Body of pancreas (tissue), 4 donors: ENCODE data around the gene RHOBTB1. TPM values are rescaled to one million over a fixed set of nuclear protein-coding genes. Genes with fewer than 3 reads are reported as not detected.
"Not testable (repeated sequence)": the region's sequence is repeated elsewhere in the genome, so short reads cannot be mapped to it uniquely, and the experiment has no call there.

Source experiments
- ATAC-seq: fragments of 150-250 bp; one replicate; pipeline ENCODE4 v1.9.1; 2016
- DNase-seq, 4 donors: peaks; one replicate each; pipeline ENCODE4 v3.0.0-alpha.2; 2019
- H3K27ac ChIP-seq, 4 donors: fragments of 200-600 bp; sonication (generic); 1 replicate in 3 of 4; 2 replicates in 1 of 4; pipeline versions ENCODE4 v1.5.1 to v1.6.1; 2016 to 2019; ENCODE audit warnings: mild to moderate bottlenecking in 1 of 4, mixed read lengths in 1 of 4, moderate library complexity in 1 of 4
- H3K27me3 ChIP-seq, 2 donors: fragments of 200-600 bp; sonication (generic); one replicate each; pipeline ENCODE4 v1.6.0; 2016; ENCODE audit warnings: mild to moderate bottlenecking in 1 of 2
- H3K36me3 ChIP-seq, 2 donors: fragments of 200-600 bp; sonication (generic); replicated peaks in 1 of 2; 2 replicates each; pipeline ENCODE4 v1.5.1; 2016; ENCODE audit warnings: low read depth in 2 of 2; ENCODE audit not compliant: insufficient read depth in 1 of 2
- H3K4me1 ChIP-seq: fragments of 200-600 bp; sonication (generic); one replicate; pipeline ENCODE4 v1.6.0; 2016
- H3K4me3 ChIP-seq, 2 donors: fragments of 200-600 bp; sonication (generic); 1 replicate in 1 of 2; 2 replicates in 1 of 2; pipeline ENCODE4 v1.5.1; 2016 to 2019
- H3K9me3 ChIP-seq, 3 donors: fragments of 200-600 bp; sonication (generic); 1 replicate in 2 of 3; 2 replicates in 1 of 3; pipeline ENCODE4 v1.5.1; 2016
- POLR2A ChIP-seq, 3 donors: fragments of 450-650 bp; IDR thresholded peaks; one replicate each; pipeline ENCODE4 v1.6.1; 2016; ENCODE audit warnings: antibody characterized with exemption in 3 of 3, mild to moderate bottlenecking in 2 of 3
- WGBS, 2 donors: methylation state at CpG; one replicate each; pipeline ENCODE4 v1.1.5; 2017; 5-methylcytosine and 5-hydroxymethylcytosine counted together
- intact Hi-C: fragments of 100-400 bp; cut with DNase I; formaldehyde crosslinking; loops from one replicate; pipeline ENCODE4 v1.15.1; 2023
- total RNA-seq, 2 donors: library from RNA; depleted of rRNA; stranded (reverse); fragments of >200 nt; gene quantifications; one replicate each; pipeline ENCODE4 v1.1.0, GENCODE V29; 2016
- TF ChIP-seq, protein P1 (sequence below), 7 experiments: fragments of 450-650 bp in 4 of 7; fragments of 200-600 bp in 3 of 7; sonication (generic) in 3 of 7; IDR thresholded peaks; one replicate each; pipeline ENCODE4 v1.5.1; 2016 to 2019; ENCODE audit warnings: antibody characterized with exemption in 7 of 7

Gene RHOBTB1
- total RNA-seq, 2 donors from 2014 or later, result 5.9 to 12.2 TPM

DNA sequence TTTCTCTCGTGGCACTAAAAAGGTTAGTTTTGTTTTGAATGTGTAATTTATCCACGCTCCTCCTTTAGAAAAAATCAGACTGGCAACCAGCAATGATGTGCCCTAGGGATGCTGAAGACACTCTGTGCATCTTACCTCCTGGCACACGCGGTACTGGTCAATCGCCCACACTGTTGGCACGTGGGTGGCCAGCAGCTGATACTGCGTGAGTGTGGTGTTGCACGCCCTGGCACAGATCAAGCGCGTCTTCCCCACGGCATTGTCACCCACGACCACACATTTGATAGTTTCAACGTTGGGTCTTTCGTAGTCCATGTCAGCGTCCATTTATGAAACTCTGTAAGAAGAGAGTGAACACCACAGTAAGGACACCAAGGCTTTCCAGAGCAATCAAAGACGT lies 32.8 kb downstream of the RHOBTB1 start:
- Histone ChIP-seq H3K36me3 (no peaks in the 10 kb centered on the region), H3K27me3 (no peaks in the 10 kb centered on the region), H3K9me3 (no peaks in the 10 kb centered on the region), H3K4me1 (peaks cover 16% of the 10 kb centered on the region), H3K4me3 (no peak overlapping the region), H3K27ac (peak overlapping the region; percentile 43 to 80 (median 59))
- WGBS, 2 donors, result 94 to 97% methylated on average over 16 of the region's 16 CpGs
- DNase-seq (no peak), ATAC-seq (no peak)
- intact Hi-C loops, result no loop called here
- no peak for TF ChIP-seq POLR2A (IDR thresholded peaks at IDR 0.05)
- TF ChIP-seq, protein P1, sequence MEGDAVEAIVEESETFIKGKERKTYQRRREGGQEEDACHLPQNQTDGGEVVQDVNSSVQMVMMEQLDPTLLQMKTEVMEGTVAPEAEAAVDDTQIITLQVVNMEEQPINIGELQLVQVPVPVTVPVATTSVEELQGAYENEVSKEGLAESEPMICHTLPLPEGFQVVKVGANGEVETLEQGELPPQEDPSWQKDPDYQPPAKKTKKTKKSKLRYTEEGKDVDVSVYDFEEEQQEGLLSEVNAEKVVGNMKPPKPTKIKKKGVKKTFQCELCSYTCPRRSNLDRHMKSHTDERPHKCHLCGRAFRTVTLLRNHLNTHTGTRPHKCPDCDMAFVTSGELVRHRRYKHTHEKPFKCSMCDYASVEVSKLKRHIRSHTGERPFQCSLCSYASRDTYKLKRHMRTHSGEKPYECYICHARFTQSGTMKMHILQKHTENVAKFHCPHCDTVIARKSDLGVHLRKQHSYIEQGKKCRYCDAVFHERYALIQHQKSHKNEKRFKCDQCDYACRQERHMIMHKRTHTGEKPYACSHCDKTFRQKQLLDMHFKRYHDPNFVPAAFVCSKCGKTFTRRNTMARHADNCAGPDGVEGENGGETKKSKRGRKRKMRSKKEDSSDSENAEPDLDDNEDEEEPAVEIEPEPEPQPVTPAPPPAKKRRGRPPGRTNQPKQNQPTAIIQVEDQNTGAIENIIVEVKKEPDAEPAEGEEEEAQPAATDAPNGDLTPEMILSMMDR (IDR thresholded peaks at IDR 0.05), result no peak

DNA sequence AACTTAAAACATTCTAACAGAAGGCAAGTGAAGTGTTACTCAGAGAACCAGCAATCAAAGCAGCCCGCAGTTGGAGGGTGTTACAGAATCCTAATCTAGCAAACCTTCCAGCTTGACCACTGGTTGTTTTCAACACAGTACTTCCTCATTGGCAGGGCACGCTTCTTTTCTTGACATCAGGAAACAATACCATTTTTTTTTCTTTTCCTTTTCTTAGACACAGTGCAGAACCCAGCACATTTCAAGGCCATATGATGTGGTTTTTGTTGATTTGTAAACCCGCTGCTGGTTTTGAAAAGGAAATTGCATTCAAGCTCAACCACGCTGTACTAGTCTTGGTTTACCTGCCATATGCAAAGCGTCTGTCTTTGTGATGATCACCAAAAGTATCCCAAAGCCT lies 33.4 kb downstream of the RHOBTB1 start:
- H3K9me3 ChIP-seq, result no peaks in the 10 kb centered on the region
- no peaks in the 10 kb centered on the region for H3K27me3 ChIP-seq
- 31 to 32% methylated on average over 5 of the region's 5 CpGs for WGBS, 2 donors
- H3K27ac ChIP-seq, result peak overlapping the region; percentile 43 to 80 (median 59)
- H3K4me3 ChIP-seq, result no peak overlapping the region
- DNase-seq (peak; percentile 58 to 85 (median 66)), ATAC-seq (peak; percentile 87)
- intact Hi-C loops, result no loop called here
- no peaks in the 10 kb centered on the region for H3K36me3 ChIP-seq
- TF ChIP-seq, protein P1 (IDR thresholded peaks at IDR 0.05), result peak in 1 of 7 experiments; percentile 2
- no peak for TF ChIP-seq POLR2A (IDR thresholded peaks at IDR 0.05)
- H3K4me1 ChIP-seq, result peaks cover 16% of the 10 kb centered on the region

DNA sequence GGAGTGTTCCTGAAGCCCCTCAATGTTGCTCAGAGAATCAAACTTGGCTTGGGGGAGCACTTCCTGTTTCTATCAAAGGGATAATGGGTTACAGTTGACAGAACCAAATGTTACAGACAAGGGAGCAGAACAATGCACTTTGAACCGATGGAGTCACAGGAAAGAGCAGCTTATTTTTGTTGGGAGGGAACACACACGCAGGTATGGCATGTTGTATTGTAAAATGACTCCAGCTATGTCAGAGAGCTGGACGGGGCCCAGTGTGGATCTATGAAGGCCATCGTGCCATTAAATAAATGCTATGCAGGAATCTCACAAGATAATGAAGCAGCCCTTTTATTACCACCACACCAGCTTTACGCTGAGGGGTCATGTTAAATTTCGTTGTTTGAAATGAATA lies 35.1 kb downstream of the RHOBTB1 start:
- 81 to 85% methylated on average over 6 of the region's 6 CpGs for WGBS, 2 donors
- H3K27me3 ChIP-seq, result no peaks in the 10 kb centered on the region
- TF ChIP-seq POLR2A (IDR thresholded peaks at IDR 0.05), result no peak
- TF ChIP-seq, protein P1 (IDR thresholded peaks at IDR 0.05), result no peak
- no peak for ATAC-seq
- intact Hi-C loops, result no loop called here
- peaks cover 16% of the 10 kb centered on the region for H3K4me1 ChIP-seq
- DNase-seq, result no peak
- no peak overlapping the region for H3K4me3 ChIP-seq
- H3K9me3 ChIP-seq, result no peaks in the 10 kb centered on the region
- no peaks in the 10 kb centered on the region for H3K36me3 ChIP-seq
- H3K27ac ChIP-seq, result no peak overlapping the region

DNA sequence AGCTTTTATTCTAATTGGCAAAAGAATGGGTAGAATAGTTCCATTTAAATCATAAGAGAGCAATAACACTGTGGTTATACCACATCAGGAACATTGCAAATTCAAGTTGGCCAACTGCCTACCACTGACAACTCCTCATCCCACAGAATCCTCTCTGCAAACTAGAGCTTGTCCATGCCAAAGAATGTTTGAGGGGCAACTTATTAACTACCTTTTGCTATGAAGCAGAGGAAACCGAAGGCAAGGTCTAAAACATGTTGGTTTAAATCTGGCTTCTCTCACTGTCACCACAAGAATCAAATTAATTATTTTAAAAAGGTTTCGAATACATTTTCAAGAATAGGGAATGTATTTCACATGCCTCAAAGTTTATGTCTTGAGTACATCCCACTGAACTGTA lies 36.0 kb downstream of the RHOBTB1 start:
- ATAC-seq, result no peak
- H3K9me3 ChIP-seq, result no peaks in the 10 kb centered on the region
- no peak overlapping the region for H3K27ac ChIP-seq
- no peak for DNase-seq
- 76 to 86% methylated on average over 2 of the region's 2 CpGs for WGBS, 2 donors
- H3K4me3 ChIP-seq, result no peak overlapping the region
- no peaks in the 10 kb centered on the region for H3K36me3 ChIP-seq
- no peaks in the 10 kb centered on the region for H3K27me3 ChIP-seq
- peaks cover 16% of the 10 kb centered on the region for H3K4me1 ChIP-seq
- intact Hi-C loops, result no loop called here
- no peak for TF ChIP-seq POLR2A (IDR thresholded peaks at IDR 0.05)
- TF ChIP-seq, protein P1 (IDR thresholded peaks at IDR 0.05), result no peak

DNA sequence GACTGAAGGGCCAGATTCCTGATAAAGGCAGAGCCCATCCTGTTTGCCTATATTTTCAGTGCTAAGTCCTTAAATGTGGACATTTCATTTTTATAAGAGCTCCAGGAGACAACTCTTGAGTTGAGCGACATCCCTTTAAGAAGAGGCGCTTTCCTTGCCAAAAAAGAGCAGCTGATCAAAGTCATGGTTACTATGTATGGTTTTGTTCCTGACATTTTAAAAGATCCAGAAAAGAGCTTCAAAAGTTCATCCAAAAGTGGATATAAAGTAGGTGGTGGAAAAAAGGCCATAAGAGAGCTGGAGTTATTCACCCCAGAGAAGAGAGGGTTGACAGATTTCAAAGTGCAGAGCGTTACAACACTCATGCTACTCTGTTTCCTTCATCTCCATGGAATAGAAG lies 36.7 kb downstream of the RHOBTB1 start:
- intact Hi-C loops, result no loop called here
- peaks cover 16% of the 10 kb centered on the region for H3K4me1 ChIP-seq

DNA sequence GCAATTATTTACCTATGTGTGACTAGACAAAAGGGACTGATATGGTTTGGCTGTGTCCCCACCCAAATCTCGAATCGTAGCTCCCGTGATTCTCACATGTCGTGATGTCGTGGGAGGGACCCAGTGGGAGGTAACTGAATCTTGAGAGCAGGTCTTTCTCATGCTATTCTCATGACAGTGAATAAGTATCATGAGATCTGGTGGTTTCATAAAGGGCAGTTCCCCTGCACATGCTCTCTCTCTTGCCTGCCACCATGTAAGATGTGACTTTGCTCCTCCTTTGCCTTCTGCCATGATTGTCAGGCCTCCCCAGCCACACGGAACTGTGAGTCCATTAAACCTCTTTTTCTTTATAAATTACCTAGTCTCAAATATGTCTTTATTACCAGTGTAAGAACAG lies 37.2 kb downstream of the RHOBTB1 start:
- H3K4me1 ChIP-seq, result peaks cover 18% of the 10 kb centered on the region
- ATAC-seq, intact Hi-C loops, DNase-seq, H3K27me3 ChIP-seq, H3K4me3 ChIP-seq, H3K27ac ChIP-seq, H3K9me3 ChIP-seq, H3K36me3 ChIP-seq: not testable (repeated sequence)
- WGBS, 2 donors, result 93 to 96% methylated on average over 6 of the region's 6 CpGs

More for the DNA sequence above, 36.7 kb downstream of the RHOBTB1 start:
- ATAC-seq (no peak), DNase-seq (no peak)
- Histone ChIP-seq H3K27ac (no peak overlapping the region), H3K9me3 (no peaks in the 10 kb centered on the region), H3K4me3 (no peak overlapping the region), H3K36me3 (no peaks in the 10 kb centered on the region), H3K27me3 (no peaks in the 10 kb centered on the region)
- WGBS, 2 donors, result 89 to 96% methylated on average over 3 of the region's 3 CpGs
- TF ChIP-seq POLR2A (IDR thresholded peaks at IDR 0.05), result no peak
